Mammary microvascular endothelial cell (primary cell): ENCODE measurements around the gene ARHGAP36. TPM values are rescaled to one million over a fixed set of nuclear protein-coding genes. Genes with fewer than 3 reads are reported as not detected.

ENCODE experiments used
- total RNA-seq: library from RNA; depleted of rRNA; stranded (reverse); fragments of >200 nt; gene quantifications from 2 replicates; pipeline ENCODE4 v1.2.3, GENCODE V29; 2015

The ARHGAP36 gene, protein sequence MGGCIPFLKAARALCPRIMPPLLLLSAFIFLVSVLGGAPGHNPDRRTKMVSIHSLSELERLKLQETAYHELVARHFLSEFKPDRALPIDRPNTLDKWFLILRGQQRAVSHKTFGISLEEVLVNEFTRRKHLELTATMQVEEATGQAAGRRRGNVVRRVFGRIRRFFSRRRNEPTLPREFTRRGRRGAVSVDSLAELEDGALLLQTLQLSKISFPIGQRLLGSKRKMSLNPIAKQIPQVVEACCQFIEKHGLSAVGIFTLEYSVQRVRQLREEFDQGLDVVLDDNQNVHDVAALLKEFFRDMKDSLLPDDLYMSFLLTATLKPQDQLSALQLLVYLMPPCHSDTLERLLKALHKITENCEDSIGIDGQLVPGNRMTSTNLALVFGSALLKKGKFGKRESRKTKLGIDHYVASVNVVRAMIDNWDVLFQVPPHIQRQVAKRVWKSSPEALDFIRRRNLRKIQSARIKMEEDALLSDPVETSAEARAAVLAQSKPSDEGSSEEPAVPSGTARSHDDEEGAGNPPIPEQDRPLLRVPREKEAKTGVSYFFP
- total RNA-seq: not detected in 2 replicates

DNA sequence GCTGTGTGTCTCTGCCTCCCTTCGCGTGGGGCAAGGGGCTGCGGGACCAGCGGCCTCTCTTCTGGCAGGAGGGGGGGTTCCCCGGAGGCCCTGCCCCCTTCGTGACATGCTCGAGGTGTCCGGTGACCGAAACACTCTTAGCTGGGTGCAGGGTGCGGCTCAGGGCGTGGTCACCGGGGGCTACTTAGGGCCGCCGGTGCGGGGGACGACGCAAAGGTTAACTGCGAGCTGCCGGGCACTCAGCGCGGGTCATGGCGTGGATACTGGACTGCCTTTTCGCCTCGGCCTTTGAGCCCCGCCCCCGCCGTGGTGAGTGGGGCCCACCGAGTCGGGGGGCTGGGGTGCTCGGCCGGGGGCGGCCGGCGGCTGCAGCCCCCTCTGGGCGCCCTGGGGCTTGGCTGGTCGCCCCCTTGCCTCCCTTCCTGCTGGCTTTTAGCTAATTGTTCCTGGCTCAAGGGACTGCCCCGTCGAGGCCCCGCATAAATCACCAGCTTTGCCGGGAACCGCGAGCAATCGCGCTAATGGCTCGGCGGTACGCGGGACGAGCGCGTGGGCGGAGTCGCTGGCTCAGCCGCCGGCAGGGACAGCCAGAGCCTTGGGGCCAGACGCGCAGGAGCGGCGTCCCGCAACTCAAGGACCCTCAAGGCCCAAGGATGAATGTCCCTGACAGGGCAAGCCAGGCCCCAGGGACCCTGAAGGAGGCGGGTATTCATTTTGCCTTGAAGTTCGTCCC, at the start of gene ARHGAP36:
Gene ARHGAP36 (plus strand): TSS at position 211 of the 733 bp plus-strand sequence. CDS start 23,320 bp downstream, outside the sequence.

Other genes with a start within 250 kb of the ARHGAP36 start
- 15.2 and 15.7 TPM in 2 replicates for gene ENOX2, start 155.1 kb upstream of the ARHGAP36 start, total RNA-seq
- gene IGSF1, start 231.0 kb downstream of the ARHGAP36 start, total RNA-seq: not detected in 2 replicates